Measurements from ENCODE around the gene LCN10. TPM values are rescaled to one million over a fixed set of nuclear protein-coding genes. Genes with fewer than 3 reads are reported as not detected.

The LCN10 gene
- total RNA-seq, 4 donors from 2014 or later: 0.68 to 8.6 (median 3.8) TPM

- TF ChIP-seq CTCF (IDR thresholded peaks at IDR 0.05; ENCODE audit: low read depth): no peak
Measured at GRCh38 chr9:136740069-136740468, 2.7 kb downstream of the LCN10 start.

- TF ChIP-seq CTCF (IDR thresholded peaks at IDR 0.05; ENCODE audit: low read depth): no peak
Measured at GRCh38 chr9:136739509-136739908, 3.2 kb downstream of the LCN10 start.

GRCh38 chr9:136738960-136739359 lies 3.8 kb downstream of the LCN10 start:
- no peak for TF ChIP-seq CTCF (IDR thresholded peaks at IDR 0.05; ENCODE audit: low read depth)

- no peak for TF ChIP-seq CTCF (IDR thresholded peaks at IDR 0.05; ENCODE audit: low read depth)
Measured at GRCh38 chr9:136735812-136736480, 6.8 kb downstream of the LCN10 start.

GRCh38 chr9:136734837-136735496 lies 7.8 kb downstream of the LCN10 start:
- TF ChIP-seq CTCF (IDR thresholded peaks at IDR 0.05; ENCODE audit: low read depth): no peak

GRCh38 chr9:136733611-136734010 lies 9.1 kb downstream of the LCN10 start:
- TF ChIP-seq CTCF (IDR thresholded peaks at IDR 0.05; ENCODE audit: low read depth): no peak

- TF ChIP-seq CTCF (IDR thresholded peaks at IDR 0.05; ENCODE audit: low read depth): no peak
Measured at GRCh38 chr9:136732444-136733178, 10.1 kb downstream of the LCN10 start.

Measured in subcutaneous adipose tissue (tissue), 4 donors.